SIG-M5 (cell line): ENCODE results near the gene RCOR1.
"Not testable (repeated sequence)": the region's sequence is repeated elsewhere in the genome, so short reads cannot be mapped to it uniquely, and the experiment has no call there.

Experiments
- DNase-seq: peaks from one replicate; lab custom pipeline; 2025; lab: John Stamatoyannopoulos, UW

The RCOR1 gene

GRCh38 chr14:102571043-102571442, 21.4 kb upstream of the RCOR1 start:
- no peak for DNase-seq

GRCh38 chr14:102571478-102572042, 20.9 kb upstream of the RCOR1 start:
- no peak for DNase-seq

DNA sequence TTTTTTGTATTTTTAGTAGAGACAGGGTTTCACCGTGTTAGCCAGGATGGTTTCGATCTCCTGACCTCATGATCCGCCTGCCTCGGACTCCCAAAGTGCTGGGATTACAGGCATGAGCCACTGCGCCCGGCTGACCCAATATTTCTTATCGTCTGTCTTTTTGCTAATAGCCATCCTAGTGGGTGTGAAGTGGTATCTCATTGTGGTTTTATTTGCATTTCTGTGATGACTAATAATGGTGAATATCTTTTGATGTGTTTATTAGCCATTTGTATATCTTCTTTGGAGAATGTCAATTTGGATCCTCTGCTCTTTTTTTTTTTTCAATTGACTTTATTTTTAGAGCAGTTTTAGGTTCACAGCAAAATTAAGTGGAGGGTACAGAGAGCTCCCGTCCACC, 19.3 kb upstream of the RCOR1 start:
- not testable (repeated sequence) for DNase-seq

- no peak for DNase-seq
These were observed 18.8 kb upstream of the RCOR1 start for GRCh38 chr14:102573591-102574046.

DNA sequence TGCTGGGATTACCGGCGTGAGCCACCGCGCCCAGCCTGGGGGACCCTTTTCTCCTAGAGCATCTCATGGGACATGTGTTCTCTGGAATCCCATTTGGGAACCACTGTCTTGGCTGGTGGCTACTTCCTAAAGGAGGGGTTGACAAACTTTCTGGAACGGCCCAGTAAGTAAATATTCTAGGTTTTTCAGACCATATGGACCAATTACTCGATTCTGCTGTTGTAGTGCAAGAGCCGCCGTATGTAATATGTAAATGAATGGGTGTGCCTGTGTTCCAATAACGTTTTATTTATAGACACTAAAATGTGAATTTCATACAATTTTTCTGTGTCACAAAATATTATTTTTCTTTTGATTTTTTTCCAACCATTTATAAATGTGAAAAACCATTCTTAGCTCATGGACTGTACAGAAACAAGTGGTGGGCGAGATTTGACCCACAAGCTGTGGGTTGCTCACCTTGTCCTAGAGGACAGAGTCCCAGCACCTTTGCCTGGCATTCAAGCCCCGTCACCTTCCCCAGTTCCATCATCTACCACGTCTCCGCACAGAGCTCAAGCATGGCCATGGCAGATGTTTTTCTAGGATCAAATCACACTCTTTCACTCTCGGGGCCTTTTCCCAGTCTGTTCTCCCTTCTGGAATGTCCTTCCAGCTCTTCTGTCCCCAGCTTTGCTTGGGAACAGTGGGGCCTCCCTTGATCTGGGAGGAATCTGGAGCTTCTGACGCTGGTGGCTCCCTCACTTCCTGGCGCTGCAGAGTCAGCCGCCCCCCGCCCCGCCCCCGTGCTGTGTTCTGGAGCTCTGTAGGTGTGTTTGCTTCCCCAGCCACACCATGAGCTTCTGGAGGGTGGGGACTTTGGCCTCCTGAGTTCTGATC, 17.9 kb upstream of the RCOR1 start:
- no peak for DNase-seq

- no peak for DNase-seq
These were observed 17.1 kb upstream of the RCOR1 start for GRCh38 chr14:102575160-102575845.

- not testable (repeated sequence) for DNase-seq
These were observed 16.5 kb upstream of the RCOR1 start for GRCh38 chr14:102575846-102576428.

DNA sequence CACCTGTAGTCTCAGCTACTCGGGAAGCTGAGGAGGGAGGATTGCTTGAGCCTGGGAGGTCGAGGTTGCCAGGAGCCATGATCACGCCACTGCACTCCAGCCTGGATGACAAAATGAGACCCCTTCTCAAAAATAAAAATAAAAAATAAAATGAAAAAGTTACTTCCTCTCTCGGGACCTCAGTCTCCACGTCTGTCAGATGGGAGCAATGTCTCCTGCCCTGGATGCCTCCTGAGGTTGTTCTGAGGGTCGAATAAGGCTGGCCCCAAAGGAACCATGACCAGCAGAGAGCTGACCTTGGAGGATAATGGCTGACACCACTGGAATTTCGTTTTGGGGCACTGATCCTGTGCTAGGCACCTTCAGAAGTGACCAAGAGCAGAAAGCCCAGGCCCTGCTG, 13.6 kb upstream of the RCOR1 start:
- DNase-seq = no peak

GRCh38 chr14:102579696-102580549, 12.5 kb upstream of the RCOR1 start:
- no peak for DNase-seq

DNA sequence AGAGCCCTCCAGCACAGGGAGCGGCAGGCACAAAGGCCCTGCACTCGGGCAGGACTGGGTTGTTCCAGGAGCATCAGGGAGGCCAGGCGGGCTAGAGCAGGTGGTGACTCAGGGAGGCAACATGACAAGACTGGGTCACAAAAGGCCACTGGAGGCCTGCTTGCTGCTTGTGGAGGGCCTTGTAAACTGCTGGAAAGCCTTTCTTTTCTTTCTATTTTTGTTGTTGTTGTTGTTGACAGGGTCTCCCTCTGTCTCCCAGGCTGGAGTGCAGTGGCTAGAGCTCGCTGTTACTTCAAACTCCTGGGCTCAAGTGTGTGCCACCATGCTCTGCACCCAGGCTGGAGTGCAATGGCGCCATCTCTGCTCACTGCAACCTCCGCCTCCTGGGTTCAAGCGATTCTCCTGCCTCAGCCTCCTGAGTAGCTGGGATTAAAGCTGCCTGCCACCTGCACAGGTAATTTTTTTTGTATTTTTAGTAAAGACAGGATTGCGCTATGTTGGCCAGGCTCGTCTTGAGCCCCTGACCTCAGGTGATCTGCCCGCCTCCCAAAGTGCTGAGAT, 11.8 kb upstream of the RCOR1 start:
- DNase-seq = no peak

DNA sequence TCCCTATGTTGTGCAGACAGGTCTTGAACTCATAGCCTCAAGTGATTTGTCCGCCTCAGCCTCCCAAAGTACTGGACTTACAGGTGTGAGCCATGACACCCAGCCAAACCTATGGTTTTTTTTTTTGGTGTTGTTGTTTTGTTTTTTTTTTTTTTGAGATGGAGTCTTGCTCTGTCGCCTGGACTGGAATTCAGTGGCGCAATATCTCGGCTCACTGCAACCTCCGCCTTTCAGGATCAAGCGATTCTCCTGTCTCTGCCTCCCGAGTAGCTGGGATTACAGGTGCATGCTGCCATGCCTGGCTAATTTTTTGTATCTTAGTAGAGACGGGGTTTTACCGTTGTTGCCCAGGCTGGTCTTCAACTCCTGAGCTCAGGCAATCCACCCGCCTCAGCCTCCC, 11.3 kb upstream of the RCOR1 start:
- no peak for DNase-seq

- no peak for DNase-seq
These were observed 8.7 kb upstream of the RCOR1 start for GRCh38 chr14:102583726-102584125.

GRCh38 chr14:102584871-102585869, 7.3 kb upstream of the RCOR1 start:
- no peak for DNase-seq

DNA sequence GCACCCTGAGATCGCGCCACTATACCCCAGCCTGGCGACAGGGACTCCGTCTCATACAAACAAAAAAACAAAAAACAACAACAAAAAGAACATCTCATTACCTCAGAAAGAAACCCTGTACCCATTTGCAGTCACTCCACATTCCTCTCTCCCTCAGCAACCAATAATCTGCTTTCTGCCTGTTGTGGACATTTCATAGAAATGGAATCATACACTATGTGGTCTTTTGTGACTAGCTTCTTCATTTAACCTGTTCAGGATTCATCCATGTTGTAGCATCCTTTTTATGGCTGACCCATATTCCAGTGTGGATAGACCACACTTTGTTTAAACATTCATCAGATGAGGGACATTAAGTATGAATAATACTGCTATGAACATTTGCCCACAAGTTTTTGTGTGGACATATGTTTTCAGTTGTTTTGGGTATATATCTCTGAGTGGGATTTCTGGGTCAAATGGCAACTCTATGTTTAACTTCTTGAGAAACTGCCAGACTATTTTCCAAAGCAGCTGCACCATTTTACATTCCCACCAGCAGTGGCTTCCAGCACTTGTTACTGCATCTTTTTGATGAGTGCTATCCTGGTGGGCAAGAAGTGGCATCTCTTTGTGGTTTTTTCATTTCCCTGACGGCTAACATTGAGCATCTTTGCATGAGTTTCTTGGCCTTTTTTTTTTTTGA, 5.9 kb upstream of the RCOR1 start:
- DNase-seq = no peak

- DNase-seq = no peak
These were observed 3.6 kb upstream of the RCOR1 start for GRCh38 chr14:102588821-102589220.

- no peak for DNase-seq
These were observed 2.6 kb upstream of the RCOR1 start for GRCh38 chr14:102589761-102590290.

- DNase-seq = no peak
These were observed 1.8 kb upstream of the RCOR1 start for GRCh38 chr14:102590667-102591099.

- DNase-seq = no peak
These were observed 991 bp upstream of the RCOR1 start for GRCh38 chr14:102591372-102591943.

- DNase-seq = no peak
These were observed 263 bp downstream of the RCOR1 start for GRCh38 chr14:102592763-102593060.
